Midbrain (tissue), 1 donor: ENCODE measurements around the gene NCS1.

ENCODE experiments used
- DNase-seq: peaks from one replicate; lab custom pipeline; 2025; lab: John Stamatoyannopoulos, UW

The NCS1 gene

DNA sequence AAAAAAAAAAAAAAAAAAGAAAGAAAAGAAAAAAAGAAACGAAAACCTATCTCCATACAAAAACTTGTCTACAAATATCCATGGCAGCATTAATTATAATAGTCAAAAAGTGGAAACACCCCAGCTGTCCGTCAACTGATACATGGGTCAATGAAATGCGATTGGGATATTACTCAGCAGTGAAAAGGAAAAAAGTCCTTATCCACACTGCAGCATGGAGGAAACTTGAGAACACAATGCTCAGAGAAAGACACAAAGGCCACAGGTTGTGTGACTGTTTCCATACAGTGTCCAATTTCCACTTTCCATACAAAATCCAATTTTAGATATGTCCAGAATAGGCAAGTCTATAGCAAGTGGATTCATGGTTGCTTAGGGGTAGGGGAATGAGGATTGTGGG is 24.3 kb upstream of the NCS1 start:
- no peak for DNase-seq

DNA sequence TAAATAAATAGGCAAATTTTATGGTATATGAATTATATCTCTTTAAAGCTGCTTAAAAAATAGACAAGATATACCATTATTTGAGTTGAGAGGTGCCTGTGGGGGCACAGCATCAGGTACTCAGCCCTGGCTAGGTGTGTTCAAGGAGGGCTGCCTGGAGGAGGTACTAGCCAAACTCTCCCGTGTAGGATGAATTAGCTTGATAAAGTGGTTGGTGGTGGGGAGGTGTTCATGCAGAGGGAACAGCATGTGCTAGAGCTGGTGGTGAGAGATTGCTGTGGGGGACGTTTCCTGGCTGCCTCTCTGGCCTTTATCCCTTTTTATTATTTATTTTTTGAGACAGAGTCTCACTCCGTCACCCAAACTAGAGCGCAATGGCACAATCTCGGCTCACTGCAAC is 23.2 kb upstream of the NCS1 start:
- DNase-seq: no peak

DNA sequence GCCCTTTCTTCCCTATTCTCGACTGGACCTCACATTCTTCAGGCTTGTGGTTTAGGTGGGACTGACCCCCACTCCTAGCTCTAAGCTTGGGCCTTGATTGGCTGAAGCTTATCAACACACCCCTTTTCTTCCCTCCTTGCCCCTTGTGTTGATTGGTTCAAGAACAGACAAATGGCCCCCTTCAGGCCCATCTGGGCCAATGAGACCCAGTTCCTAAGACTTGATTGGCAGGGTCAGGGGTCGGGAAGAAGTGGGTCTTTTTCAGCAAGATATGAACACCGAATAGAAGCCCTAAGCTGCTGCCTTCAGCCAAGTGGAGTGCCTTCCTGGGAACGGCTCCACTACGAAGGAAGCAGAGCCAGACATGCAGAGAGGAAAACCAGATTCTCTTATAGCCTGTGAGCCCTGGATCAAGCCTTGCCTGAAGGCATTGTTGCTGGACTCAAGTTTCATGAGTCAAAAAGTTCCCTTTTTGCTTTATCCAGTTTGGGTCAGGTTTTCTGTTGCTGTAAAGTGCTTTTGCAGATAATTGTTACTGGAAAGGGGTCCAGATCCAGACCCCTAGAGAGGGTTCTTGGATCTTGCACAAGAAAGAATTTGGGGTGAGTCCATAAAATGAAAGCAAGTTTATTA is 22.4 kb upstream of the NCS1 start:
- no peak for DNase-seq

DNA sequence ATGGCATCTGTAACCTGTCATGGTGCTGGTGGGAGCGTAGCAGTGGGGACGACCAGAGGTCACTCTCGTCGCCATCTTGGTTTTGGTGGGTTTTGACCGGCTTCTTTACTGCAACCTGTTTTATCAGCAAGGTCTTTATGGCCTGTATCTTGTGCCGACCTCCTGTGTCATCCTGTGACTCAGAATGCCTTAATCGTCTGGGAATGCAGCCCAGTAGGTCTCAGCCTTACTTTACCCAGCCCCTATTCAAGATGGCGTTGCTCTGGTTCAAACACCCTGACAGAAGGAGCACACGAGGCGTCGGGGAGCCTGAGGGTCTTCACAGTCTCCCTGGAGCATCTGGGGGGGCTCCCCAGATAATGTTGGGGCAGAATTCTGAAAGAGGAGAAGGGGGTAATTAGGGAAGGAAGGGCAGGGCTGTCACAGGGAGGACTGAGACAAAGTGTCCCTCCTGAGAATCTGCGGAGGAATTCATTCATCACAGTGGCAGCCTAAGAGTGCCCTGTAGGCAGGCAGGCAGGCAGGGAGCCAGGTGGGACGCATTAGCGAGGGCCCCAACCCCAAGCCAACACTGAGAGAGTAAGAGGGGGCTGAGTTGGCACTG is 21.3 kb upstream of the NCS1 start:
- no peak for DNase-seq

DNA sequence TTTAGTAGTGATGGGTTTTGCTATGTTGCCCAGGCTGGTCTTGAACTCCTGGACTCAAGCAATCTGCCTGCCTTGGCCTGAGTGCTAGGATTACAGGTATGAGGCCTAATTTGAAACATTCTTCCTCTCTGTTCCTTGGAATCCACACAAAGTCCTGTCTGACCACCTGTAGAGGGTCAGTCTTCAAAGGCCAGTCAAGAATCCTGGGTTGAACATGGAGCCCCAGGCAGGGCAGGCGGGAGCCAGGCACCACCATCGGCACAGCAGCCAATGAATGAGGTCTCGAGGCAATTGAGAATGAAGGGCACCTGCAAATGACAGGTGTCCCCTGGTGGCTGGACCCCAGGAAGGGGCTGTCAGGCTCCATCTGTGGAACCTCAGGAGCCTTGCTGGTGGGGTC is 17.4 kb upstream of the NCS1 start:
- DNase-seq: no peak

DNA sequence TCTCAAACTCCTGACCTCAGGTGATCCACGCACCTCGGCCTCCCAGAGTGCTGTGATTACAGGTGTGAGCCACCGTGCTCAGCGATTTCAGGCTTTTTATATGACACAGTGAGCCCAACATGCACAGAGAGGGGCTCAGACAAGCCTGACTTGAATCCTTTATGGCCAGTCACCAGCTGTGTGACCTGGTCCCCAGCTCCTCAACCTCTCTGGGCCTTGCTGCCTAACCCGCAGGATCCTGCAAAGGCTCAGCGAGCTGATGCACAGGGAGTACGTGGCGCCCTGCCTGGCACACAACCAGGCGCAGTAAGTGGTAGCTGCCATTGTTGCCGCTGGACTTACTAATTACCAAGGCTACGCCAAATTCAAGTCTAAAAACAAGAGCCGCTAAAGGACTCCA is 16.6 kb upstream of the NCS1 start:
- DNase-seq: no peak

DNA sequence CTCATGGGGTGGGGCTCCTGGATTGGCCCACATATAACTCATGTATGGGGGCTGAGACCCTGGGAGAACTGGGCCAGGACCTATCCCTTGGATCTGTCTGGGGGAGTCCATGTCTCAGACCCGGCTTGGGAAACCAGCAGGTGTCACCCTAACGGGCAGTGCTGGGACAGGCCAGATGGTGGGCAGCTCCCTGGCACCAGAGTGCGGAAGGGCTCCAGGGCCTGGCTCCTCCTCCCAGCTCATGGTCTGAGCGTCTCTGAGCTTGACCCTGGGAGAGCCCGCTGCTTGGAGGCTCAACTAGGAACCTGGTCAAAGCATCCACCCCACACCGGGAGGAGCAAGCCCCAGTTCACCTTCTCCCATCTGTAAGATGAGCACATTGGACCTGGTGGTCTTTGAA is 15.5 kb upstream of the NCS1 start:
- DNase-seq: no peak

DNA sequence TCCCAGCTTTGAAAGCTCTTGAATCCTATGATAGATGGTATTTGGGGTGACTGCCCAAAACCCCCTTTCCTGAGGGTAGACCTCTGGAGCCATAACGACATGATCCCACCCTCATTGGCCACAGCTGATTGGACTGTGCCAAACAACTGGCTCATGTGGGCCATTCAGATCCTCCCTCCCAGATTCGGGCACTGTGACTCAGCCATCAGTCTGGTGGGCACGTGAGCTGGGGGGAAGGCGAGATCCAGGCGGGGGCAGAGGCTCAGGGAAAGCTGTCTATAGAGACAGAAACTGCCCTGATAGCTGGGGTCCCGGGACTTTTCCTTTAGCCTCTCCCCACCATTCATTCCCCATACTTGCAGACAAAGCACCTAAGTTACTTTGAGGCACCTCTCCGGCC is 15.1 kb upstream of the NCS1 start:
- no peak for DNase-seq

DNA sequence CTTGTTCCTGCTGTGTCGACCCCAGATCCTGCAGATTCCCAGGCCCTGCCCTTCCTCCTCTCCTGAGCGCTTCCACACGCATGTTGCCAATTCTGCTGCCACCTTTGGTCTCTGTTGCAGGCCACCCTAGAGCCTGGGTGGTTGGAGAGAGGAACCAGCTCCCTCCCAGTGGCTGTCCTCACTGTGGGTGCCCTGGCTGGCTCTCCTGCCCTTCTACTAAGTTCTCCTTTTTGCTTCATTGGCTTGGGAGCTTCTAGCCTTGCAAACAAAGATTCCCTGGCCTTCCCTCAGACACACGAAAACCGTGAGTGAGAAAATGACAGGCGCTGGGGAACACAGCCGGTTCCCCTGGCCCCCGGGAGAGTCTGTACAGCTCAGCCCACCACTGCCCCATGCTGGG is 14.2 kb upstream of the NCS1 start:
- DNase-seq: no peak

DNA sequence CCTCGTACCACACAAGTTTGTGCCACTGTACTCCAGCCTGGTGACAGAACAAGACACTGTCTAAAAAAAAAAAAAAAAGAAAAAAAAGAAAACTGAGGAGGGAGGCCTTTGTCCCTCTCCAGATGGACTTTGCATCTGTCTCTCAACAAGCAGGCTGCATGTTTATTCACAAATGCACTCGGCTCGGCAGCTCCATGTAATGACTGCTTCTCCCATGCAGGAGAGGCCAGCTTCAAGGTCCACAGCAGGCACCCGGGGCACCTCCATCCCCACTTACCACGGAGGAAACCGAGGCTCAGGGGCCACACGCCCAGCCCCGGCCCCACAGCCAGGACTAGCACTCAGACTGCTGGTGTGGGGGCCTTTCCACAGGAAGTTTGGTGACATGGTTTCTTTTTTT is 13.1 kb upstream of the NCS1 start:
- no peak for DNase-seq

DNA sequence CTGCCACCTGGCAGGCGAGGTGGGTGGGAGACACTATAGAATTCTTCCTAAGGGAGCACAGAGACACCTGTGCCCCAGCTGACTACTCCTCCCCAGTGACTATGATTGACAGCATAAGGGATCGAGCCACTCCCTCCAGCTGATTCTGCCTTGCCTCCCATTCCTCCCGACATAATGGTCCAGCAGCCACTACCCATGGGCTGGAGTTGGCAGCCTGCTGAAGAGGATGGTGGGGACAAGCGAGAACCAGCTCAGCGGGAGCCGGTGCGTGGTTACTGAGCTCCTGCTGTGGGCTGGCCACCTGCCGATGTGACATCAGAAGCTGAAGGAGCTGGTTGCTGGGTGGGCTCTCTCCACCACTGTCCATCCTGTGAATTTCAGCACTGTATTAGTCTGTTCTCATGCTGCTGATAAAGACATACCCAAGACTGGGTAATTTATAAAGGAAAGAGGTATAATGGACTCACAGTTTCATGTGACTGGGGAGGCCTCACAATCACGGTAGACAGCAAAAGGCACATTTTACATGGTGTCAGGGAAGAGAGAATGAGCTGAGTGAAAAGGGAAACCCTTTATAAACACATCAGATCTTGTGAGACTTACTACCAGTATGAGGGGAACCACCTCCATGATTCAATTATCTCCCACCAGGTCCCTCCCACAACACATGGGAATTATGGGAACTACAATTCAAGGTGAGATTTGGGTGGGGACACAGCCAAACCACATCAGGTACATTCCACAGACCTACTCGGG is 12.1 kb upstream of the NCS1 start:
- DNase-seq: no peak

DNA sequence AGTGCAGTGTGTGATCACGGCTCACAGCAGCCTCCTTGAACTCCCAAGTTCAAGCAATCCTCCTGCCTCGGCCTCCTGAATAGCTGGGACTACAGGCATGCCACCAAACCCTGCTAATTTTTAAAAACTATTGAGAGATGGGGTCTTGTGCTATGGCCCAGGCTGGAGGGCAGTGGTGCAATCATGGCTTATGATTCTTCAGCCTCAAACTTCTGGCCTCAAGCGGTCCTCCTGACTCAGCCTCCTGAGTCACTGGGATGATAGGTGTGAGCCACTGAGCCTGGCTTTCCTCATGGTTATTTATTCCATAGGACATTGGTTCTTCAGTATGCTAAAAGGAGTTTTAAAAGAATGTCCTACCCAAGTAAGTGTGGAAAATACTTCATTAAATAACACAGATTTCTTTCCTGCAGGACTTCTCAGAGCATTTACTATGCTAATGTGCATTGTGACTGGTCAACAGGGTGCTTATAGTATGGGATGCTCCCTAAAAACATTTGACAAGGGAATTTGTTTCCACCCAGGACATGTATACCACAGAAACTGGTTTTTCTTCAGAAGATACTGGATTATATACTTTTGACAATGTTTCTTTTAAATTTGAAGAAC is 11.2 kb upstream of the NCS1 start:
- no peak for DNase-seq

DNA sequence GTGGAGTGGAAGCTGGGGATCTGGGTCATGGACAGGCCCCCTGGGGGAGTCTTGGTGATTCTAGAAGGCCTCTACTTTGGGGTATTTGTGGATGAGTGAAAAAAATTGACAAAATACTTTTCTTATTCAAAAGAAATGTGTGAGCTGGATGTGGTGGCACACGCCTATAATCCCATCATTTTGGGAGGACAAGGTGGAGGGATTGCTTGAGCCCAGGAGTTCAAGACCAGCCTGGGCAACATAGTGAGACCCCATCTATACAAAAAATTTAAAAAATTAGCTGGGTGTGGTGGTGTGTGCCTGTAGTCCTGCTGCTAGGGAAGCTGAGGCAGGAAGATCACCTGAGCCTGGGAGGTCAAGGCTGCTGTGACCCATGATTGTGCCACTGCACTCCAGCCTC is 6.6 kb upstream of the NCS1 start:
- no peak for DNase-seq

DNA sequence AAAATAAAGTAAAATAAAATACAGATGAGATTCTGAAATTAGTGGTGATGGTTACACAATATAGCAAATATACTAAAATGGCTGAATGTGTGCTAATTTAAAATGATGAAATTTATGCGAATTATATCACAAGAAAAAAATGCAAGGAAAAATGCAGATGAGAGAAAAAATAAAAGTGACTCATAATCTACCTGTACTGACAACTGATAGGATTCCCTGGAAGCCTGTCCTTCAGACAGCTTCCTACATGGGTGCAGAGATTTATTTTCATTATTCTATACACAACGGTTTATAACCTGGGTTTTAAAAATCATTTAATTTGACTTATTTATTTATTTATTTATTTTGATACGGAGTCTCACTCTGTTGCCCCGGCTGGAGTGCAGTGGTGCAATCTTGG is 5.8 kb upstream of the NCS1 start:
- DNase-seq: no peak

DNA sequence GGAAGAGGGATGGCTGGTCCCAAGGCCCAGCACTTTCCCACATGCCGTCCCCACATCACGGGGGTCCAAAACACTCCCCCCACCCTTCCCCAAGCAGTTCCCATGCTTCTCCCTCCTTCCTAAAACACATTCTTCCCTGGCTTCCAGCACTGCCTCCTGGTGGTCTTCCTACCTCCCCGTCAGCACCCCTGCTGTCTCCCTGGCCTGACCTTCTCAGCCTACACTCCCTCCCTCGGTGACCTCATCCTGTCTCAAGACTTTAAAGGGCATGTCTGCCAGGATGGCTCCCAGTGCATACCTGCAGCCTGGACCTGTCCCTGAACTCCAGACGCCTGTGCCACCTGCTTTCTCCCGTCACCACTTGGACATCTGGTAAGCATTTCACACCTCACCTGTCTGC is 4.3 kb upstream of the NCS1 start:
- no peak for DNase-seq

DNA sequence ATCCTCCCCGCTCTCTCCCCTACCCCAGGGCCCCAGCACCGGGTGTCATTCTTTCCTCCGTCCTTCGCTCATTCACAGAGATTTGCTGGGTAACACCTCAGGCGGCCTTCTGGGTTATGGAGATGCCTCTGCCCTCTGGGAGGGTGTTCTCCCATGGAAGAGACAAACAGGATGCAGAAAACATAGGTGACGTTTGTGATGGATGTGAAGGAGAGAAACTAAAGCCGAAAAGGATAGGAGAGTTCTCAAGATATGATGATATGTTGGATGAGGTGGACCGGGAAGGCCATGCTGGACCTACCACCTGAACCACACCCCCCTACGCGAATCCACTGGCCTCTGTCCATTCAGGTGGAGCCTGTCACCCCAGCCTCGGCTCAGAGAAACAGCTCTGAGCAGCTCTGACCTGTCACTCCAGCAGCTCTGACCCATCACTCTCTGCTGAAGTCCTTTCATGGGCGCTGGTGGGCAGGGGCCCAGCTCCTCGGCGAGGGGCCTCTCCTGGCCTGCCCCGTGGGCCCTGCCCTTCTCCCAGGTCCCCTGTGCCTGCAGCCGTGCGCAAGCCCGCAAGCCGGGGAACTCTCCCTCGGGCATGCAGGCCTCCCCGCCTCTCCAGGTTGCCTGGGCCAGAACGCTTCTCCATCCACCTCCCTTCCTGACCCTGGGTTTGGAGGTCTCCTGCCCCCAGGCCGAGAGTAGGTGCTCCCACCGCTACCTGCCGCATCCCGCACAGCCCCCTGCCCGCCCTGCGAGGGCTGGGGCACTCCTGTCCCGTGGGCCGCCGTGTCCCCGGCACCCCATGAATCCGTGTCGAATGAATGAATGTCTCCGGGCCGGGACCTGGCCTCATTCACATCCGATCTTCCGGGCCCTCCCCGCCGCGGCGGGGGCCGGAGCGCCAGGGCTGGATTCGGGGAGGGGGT is 717 bp upstream of the NCS1 start:
- no peak for DNase-seq

DNA sequence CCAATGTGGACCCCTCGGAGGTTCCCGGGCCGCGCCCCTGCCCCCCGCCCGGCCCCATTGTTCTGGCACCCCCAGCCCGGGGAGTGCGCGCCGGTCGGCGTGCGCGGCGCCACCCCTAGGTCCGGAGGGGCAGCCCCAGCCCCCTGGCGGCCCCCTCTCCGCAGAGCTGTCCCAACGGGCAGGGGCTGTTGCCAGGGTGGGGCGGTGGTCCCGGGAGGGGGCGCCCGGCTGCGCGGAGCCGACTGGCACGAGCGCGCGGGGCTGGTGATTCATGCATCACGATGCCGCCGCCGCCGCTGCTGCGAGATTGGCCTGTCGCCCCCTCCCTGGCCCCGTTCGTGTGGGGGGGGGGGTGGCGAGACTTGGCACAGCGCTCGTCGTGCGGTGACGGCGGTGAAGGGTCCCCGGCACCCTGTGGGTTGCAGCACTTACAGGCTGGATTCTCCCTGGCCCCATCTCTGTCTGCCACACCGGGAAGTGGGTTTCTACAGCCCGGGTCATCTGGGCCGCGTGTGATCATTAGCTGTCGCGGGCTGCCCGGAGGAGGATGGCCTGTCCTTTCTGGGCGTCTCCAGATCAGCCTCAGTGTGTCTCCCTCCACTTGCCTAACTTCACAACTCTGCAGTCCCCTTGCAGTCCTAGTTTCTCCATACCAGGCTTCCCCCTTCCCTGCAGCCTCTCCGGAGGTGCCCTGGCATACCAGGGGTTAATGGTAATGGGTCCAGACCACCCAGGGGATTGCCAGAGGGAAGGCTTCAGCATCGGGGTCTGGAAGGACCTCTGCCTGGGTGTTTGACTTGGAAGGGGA is 858 bp downstream of the NCS1 start:
- no peak for DNase-seq

DNA sequence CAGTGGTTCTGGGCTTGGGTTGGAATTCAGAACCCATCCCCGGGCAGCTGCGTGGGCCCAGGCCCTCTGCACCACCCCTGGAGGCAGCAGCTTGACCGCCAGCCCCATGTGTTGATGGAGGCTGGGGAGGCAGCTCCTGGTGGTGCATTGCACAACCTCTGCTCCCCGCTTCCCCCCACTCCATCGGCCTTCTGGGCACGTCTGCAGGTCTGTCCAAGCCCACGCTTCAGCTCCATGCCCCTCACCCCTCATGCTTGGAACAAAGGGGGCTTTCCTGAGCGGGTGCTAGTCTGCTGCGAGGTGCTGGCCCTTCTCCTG is 1.4 kb downstream of the NCS1 start:
- no peak for DNase-seq

DNA sequence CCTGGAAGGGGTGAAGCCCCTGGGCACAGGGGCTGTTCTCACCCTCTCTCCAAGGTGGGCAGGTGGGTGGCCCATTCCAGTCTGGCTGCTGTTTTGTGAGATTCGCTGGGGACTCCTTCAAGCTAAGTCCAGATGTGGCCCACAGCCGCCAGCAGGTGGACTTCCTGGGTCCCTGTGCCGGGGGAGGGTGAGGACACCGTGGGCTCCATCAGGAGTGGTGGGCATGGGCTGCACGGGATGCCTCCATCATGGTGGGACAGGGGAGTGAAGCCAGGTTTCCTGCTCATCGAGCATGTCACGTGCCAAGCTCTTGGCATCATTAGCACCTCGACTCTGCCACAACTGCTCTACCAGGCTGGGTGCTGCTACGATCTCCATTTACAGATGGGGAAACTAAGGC is 1.8 kb downstream of the NCS1 start:
- DNase-seq: no peak

DNA sequence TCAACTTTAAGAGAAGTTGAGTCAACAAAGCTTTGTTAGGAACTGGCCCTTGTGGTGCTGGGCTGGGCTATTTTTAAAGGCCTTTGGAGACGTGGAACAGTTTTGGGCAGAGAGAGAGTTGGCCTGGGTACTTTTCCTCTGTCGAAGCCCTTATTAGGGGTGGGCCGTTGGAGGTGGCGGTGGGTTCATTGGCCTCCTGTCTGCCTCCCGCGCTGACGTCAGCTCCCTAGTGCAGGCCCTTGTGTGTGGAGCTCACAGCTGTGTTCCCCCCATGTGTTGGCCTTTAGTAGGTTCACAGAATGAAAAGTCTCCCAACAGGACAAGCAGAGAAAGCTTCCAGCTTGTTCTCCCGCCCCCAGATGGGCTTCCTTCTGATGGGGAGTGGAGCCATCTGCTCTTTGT is 2.7 kb downstream of the NCS1 start:
- DNase-seq: no peak

DNA sequence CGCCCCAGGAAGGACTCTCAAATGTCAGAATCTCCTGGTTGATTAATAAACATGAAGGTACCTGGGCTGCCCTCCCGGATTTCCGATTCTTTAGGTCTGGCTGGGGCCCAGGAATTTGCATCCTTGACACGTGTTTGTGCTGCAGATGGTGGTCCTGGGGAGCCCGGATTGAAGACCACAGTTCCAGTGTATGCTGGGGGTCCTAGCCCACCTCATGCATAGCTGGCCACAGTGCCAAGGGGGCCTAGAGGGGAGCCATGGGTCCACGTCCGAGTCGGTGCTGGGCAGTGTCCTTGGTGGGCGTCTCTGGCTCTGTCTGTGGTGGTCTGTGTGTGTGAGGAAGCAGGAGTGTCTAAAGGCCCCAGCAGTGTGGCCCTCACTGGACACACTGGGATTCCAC is 3.2 kb downstream of the NCS1 start:
- no peak for DNase-seq

DNA sequence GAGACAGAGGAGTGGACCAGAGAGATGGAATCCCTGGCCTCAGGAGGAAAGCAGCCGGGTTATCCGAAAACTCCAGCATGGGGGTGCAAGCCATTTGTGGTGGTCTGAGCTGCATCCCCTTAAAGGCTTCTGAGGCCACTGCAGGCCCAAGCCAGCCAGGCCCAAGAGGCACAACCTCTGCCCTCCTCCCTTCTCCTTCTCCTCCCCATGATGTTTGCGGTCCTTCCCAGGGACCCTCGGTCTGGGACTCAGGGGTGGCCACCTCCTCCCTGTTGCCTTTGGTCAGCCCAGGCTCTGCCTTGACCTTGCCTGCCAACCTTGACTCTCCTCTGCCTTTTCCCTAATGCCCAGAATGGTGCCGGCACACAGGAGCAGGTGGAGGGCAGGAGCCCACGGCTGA is 4.6 kb downstream of the NCS1 start:
- DNase-seq: no peak
